Body of pancreas (tissue), 4 donors: ENCODE results near the gene BPIFB2.

Experiments used
- POLR2A ChIP-seq, 3 donors: fragments of 450-650 bp; IDR thresholded peaks; one replicate each; pipeline ENCODE4 v1.6.1; 2016; ENCODE audit warnings: antibody characterized with exemption in 3 of 3, mild to moderate bottlenecking in 2 of 3
- TF ChIP-seq, protein P1 (sequence below), 7 experiments: fragments of 450-650 bp in 4 of 7; fragments of 200-600 bp in 3 of 7; sonication (generic) in 3 of 7; IDR thresholded peaks; one replicate each; pipeline ENCODE4 v1.5.1; 2016 to 2019; ENCODE audit warnings: antibody characterized with exemption in 7 of 7

DNA sequence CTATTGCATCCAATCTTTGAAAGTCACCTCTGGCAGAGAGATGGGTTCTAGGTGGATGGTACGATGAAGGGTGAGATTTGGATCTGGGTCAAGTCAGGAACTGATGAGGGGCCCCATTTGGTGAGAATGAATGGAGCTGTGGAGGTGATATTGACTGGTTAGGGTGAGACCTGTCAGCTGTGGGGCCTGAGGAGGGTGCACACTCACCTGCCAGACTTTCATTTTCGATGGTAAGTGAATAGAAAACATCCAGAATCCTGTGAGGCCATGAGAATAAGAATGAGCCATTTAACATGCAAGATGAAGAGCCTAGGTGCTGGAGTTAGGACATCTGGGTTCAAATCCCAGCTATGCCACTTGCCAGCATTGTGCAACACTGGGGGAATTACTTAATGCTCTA is 10.1 kb upstream of the BPIFB2 start:
- TF ChIP-seq, protein P1, sequence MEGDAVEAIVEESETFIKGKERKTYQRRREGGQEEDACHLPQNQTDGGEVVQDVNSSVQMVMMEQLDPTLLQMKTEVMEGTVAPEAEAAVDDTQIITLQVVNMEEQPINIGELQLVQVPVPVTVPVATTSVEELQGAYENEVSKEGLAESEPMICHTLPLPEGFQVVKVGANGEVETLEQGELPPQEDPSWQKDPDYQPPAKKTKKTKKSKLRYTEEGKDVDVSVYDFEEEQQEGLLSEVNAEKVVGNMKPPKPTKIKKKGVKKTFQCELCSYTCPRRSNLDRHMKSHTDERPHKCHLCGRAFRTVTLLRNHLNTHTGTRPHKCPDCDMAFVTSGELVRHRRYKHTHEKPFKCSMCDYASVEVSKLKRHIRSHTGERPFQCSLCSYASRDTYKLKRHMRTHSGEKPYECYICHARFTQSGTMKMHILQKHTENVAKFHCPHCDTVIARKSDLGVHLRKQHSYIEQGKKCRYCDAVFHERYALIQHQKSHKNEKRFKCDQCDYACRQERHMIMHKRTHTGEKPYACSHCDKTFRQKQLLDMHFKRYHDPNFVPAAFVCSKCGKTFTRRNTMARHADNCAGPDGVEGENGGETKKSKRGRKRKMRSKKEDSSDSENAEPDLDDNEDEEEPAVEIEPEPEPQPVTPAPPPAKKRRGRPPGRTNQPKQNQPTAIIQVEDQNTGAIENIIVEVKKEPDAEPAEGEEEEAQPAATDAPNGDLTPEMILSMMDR (IDR thresholded peaks at IDR 0.05) = no peak
- no peak for TF ChIP-seq POLR2A (IDR thresholded peaks at IDR 0.05)
